PC-3 (cell line): ENCODE results near the gene ERICH3. TPM values are rescaled to one million over a fixed set of nuclear protein-coding genes. Genes with fewer than 3 reads are reported as not detected.

Experiments
- ATAC-seq: fragments of 200-7000 bp; cut with Tn5 transposase; 2 replicates; pipeline ENCODE4 v1.9.1; 2020; ENCODE audit warnings: mild to moderate bottlenecking, moderate library complexity
- BruUV-seq: library from RNA; stranded (reverse); fragments of 400-500 nt; replicated peaks from 2 replicates; lab custom pipeline; 2021; lab: Mats Ljungman, UMichigan
- CTCF ChIA-PET: fragments of 300-600 bp; sonication (Branson Sonifier 250); formaldehyde crosslinking; loops from one replicate; lab custom pipeline; 2022; ENCODE audit warnings: antibody characterized with exemption; lab: Charles Lee
- POLR2A ChIA-PET: fragments of 300-600 bp; sonication (Branson Sonifier 250); formaldehyde crosslinking; loops from one replicate; lab custom pipeline; 2022; ENCODE audit warnings: antibody characterized with exemption; ENCODE audit not compliant: unreplicated experiment; lab: Charles Lee
- DNase-seq: peaks from one replicate; pipeline ENCODE4 v3.0.0-alpha.2; 2015
- H2AFZ ChIP-seq: fragments of 300-600 bp; sonication (generic); 2 replicates; pipeline ENCODE4 v1.6.0; 2016; ENCODE audit warnings: antibody characterized with exemption, low read length
- H3F3A ChIP-seq: fragments of 300-600 bp; sonication (generic); one replicate; pipeline ENCODE4 v1.6.0; 2017; ENCODE audit warnings: antibody characterized with exemption, low read length, control low read depth, mild to moderate bottlenecking; ENCODE audit not compliant: unreplicated experiment
- H3K27ac ChIP-seq: fragments of 300-600 bp; sonication (generic); 2 replicates; pipeline ENCODE4 v1.5.1; 2016; ENCODE audit warnings: mild to moderate bottlenecking, low read length
- H3K27me3 ChIP-seq: fragments of 300-600 bp; sonication (generic); 2 replicates; pipeline ENCODE4 v1.6.1; 2016; ENCODE audit warnings: low read length, mixed read lengths
- H3K36me3 ChIP-seq: fragments of 300-600 bp; sonication (generic); 2 replicates; pipeline ENCODE4 v1.6.1; 2016; ENCODE audit warnings: low read depth, mixed run types, low read length, mixed read lengths
- H3K4me1 ChIP-seq: fragments of 300-600 bp; sonication (generic); 2 replicates; pipeline ENCODE4 v1.5.1; 2016; ENCODE audit warnings: low read length; ENCODE audit not compliant: insufficient read depth
- H3K4me2 ChIP-seq: fragments of 300-600 bp; sonication (generic); 2 replicates; pipeline ENCODE4 v1.6.0; 2016; ENCODE audit warnings: low read length
- H3K4me3 ChIP-seq: fragments of 300-600 bp; sonication (generic); 2 replicates; pipeline ENCODE4 v1.5.1; 2016; ENCODE audit warnings: mild to moderate bottlenecking, low read length, mixed read lengths
- H3K79me2 ChIP-seq: fragments of 300-600 bp; sonication (generic); 2 replicates; pipeline ENCODE4 v1.6.1; 2017; ENCODE audit warnings: low read length, mixed read lengths
- H3K9ac ChIP-seq: fragments of 300-600 bp; sonication (generic); 2 replicates; pipeline ENCODE4 v1.6.0; 2016; ENCODE audit warnings: mild to moderate bottlenecking, low read length
- H3K9me2 ChIP-seq: fragments of 300-600 bp; sonication (generic); replicated peaks from 2 replicates; pipeline ENCODE4 v1.6.1; 2016; ENCODE audit warnings: mixed run types, low read length, mixed read lengths
- H3K9me3 ChIP-seq: fragments of 300-600 bp; sonication (generic); 2 replicates; pipeline ENCODE4 v1.6.1; 2016; ENCODE audit warnings: low read length, mixed read lengths
- H4K20me1 ChIP-seq: fragments of 300-600 bp; sonication (generic); 2 replicates; pipeline ENCODE4 v1.6.1; 2016; ENCODE audit warnings: low read length, mixed read lengths
- EZH2 ChIP-seq: fragments of 300-600 bp; sonication (generic); IDR thresholded peaks from one replicate; pipeline ENCODE4 v1.6.1; 2017; ENCODE audit warnings: antibody characterized with exemption, mild to moderate bottlenecking, low read length; ENCODE audit not compliant: unreplicated experiment
- EZH2phosphoT487 ChIP-seq: fragments of 300-600 bp; sonication (generic); IDR thresholded peaks from 2 replicates; pipeline ENCODE4 v1.6.1; 2018; ENCODE audit warnings: mild to moderate bottlenecking, antibody characterized with exemption, low read length, borderline replicate concordance
- intact Hi-C: fragments of 100-400 bp; cut with micrococcal nuclease; formaldehyde crosslinking; loops from 2 replicates; pipeline ENCODE4 v1.9.0; 2023
- total RNA-seq: library from RNA; depleted of rRNA; stranded (reverse); fragments of >200 nt; gene quantifications from 2 replicates; pipeline ENCODE4 v1.2.3, GENCODE V29; 2014
- TF ChIP-seq, protein P1 (sequence below): fragments of 300-600 bp; sonication (generic); conservative IDR thresholded peaks from 2 replicates; pipeline ENCODE4 v1.5.1; 2017; ENCODE audit warnings: antibody characterized with exemption, low read depth, mild to moderate bottlenecking, low read length

ERICH3 gene
- total RNA-seq, 1 experiment from 2014 or later: not detected

DNA sequence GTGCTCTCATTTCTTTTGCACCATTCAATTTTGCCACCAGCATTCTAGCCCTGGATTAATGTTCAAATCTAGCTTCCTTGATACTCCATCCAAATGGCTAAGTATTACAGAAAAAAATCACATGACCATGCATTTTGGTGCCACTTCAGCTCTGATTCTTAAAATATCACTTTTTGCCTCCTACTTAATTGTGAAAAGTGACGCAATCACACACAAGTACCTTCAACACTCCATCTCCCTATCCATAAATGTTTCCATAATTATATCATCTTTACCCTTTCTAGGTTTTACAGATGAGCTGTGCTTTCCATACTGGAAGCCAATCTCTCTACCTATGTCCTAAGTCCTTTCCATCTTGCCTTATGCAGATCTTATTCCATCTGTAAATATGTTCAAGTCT, 43.2 kb upstream of the ERICH3 start:
- Histone ChIP-seq H3K4me2 (no peak overlapping the region), H3K36me3 (peaks cover 48% of the 10 kb centered on the region)
- CTCF ChIA-PET: no interaction called here

DNA sequence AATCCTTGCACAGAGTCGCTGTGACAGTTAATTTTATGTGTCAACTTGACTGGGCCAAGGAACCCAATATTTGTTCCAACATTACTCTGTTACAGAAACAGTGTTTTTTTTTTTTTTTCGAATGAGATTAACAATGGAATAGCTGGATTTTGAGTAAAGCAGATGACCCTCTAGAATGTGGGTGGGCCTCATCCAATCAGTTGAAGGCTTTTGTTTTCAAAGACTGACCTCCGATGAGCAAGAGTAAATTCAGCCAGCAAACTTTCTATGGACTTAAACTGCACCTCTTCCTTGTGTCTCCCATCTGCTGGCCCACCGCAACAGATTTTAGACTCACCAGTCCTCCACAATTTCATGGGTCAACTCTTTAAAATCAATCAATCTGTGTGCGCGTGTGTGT, 42.2 kb upstream of the ERICH3 start:
- TF ChIP-seq EZH2phosphoT487 (no peak), EZH2 (no peak)
- TF ChIP-seq, protein P1, sequence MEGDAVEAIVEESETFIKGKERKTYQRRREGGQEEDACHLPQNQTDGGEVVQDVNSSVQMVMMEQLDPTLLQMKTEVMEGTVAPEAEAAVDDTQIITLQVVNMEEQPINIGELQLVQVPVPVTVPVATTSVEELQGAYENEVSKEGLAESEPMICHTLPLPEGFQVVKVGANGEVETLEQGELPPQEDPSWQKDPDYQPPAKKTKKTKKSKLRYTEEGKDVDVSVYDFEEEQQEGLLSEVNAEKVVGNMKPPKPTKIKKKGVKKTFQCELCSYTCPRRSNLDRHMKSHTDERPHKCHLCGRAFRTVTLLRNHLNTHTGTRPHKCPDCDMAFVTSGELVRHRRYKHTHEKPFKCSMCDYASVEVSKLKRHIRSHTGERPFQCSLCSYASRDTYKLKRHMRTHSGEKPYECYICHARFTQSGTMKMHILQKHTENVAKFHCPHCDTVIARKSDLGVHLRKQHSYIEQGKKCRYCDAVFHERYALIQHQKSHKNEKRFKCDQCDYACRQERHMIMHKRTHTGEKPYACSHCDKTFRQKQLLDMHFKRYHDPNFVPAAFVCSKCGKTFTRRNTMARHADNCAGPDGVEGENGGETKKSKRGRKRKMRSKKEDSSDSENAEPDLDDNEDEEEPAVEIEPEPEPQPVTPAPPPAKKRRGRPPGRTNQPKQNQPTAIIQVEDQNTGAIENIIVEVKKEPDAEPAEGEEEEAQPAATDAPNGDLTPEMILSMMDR: no peak
- CTCF ChIA-PET: no interaction called here
- no peak for ATAC-seq

More for the DNA sequence above, 43.2 kb upstream of the ERICH3 start:
- H3K27ac ChIP-seq: no peak overlapping the region
- ATAC-seq (no peak), DNase-seq (no peak)
- POLR2A ChIA-PET: no interaction called here
- H3K9ac ChIP-seq: no peak overlapping the region
- intact Hi-C loops: no loop called here
- no TSS peak for BruUV-seq
- TF ChIP-seq EZH2 (no peak), EZH2phosphoT487 (no peak)
- TF ChIP-seq, protein P1: no peak
- H3K27me3 ChIP-seq: no peaks in the 10 kb centered on the region
- H2AFZ ChIP-seq: no peak overlapping the region
- H3K4me1 ChIP-seq: no peaks in the 10 kb centered on the region
- no peaks in the 10 kb centered on the region for H3K79me2 ChIP-seq
- H3F3A ChIP-seq: no peaks in the 10 kb centered on the region
- H3K9me3 ChIP-seq: no peaks in the 10 kb centered on the region
- no peak overlapping the region for H3K4me3 ChIP-seq
- no peaks in the 10 kb centered on the region for H3K9me2 ChIP-seq
- no peaks in the 10 kb centered on the region; the same call in 1 of the 2 replicates for H4K20me1 ChIP-seq

DNA sequence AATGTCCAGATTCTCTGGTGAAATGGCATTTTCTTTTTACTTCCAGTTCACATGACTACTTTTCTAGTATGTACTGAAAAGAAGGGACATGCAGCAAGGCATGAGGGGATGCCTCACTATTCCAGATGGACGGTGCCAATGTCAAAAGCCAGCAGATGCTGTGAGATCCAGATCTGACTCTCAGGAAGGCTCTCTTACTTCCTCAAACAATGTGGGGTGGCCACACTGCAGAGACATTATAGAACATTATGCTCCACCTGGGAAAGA, 41.6 kb upstream of the ERICH3 start:
- TF ChIP-seq EZH2phosphoT487: no peak
- TF ChIP-seq, protein P1: no peak
- TF ChIP-seq EZH2: no peak
- intact Hi-C loops: no loop called here
- Histone ChIP-seq H3K9me2 (no peaks in the 10 kb centered on the region), H3K4me3 (no peak overlapping the region), H3K4me1 (no peaks in the 10 kb centered on the region), H2AFZ (no peak overlapping the region), H3K27ac (no peak overlapping the region), H3F3A (no peaks in the 10 kb centered on the region), H3K9ac (no peak overlapping the region), H3K4me2 (no peak overlapping the region), H3K36me3 (peaks cover 34% of the 10 kb centered on the region; the same call in 1 of the 2 replicates), H3K79me2 (no peaks in the 10 kb centered on the region), H3K27me3 (no peaks in the 10 kb centered on the region), H3K9me3 (no peaks in the 10 kb centered on the region), H4K20me1 (no peaks in the 10 kb centered on the region)
- ChIA-PET CTCF (no interaction called here), POLR2A (no interaction called here)
- ATAC-seq (no peak), DNase-seq (no peak)
- BruUV-seq: no TSS peak

More for the DNA sequence above, 42.2 kb upstream of the ERICH3 start:
- Histone ChIP-seq H3K4me1 (no peaks in the 10 kb centered on the region), H3K27ac (no peak overlapping the region), H2AFZ (no peak overlapping the region), H3K4me2 (no peak overlapping the region), H3K9ac (no peak overlapping the region), H3K9me3 (no peaks in the 10 kb centered on the region), H3K27me3 (no peaks in the 10 kb centered on the region), H3K9me2 (no peaks in the 10 kb centered on the region), H3K4me3 (no peak overlapping the region), H4K20me1 (no peaks in the 10 kb centered on the region), H3K36me3 (peaks cover 40% of the 10 kb centered on the region), H3K79me2 (no peaks in the 10 kb centered on the region), H3F3A (no peaks in the 10 kb centered on the region)
- BruUV-seq: no TSS peak
- POLR2A ChIA-PET: no interaction called here
- no peak for DNase-seq
- intact Hi-C loops: no loop called here
